A549 (cell line): ENCODE measurements around the gene GMEB2. TPM values are rescaled to one million over a fixed set of nuclear protein-coding genes. Genes with fewer than 3 reads are reported as not detected.
A peak's percentile ranks its signal among the peaks of the same experiment; 100 is the strongest.

ENCODE experiments used
- ATAC-seq, 2 experiments: fragments of 200-7000 bp in 1 of 2; fragments of >200 bp in 1 of 2; cut with Nextera tagmentation in 1 of 2; cut with Tn5 transposase in 1 of 2; 3 replicates each; pipeline versions ENCODE4 v1.8.0 to v1.9.1; 2018 to 2020; ENCODE audit warnings: mild to moderate bottlenecking in 1 of 2, moderate library complexity in 1 of 2
- CTCF ChIA-PET: fragments of 300-600 bp; sonication (Branson Sonifier 250); formaldehyde crosslinking; extraction: SDS; loops from one replicate; lab custom pipeline; 2021; ENCODE audit warnings: antibody characterized with exemption, inconsistent platforms; lab: Yijun Ruan, JAX
- POLR2A ChIA-PET: fragments of 350-600 bp; formaldehyde crosslinking; extraction: SDS; loops from one replicate; lab custom pipeline; 2021; ENCODE audit warnings: antibody characterized with exemption, inconsistent platforms; lab: Yijun Ruan, JAX
- DNase-seq, 2 experiments: peaks; one replicate each; pipeline versions ENCODE4 v3.0.0 to v3.0.0-alpha.2; 2011 to 2016; ENCODE audit warnings: low read depth in 1 of 2, low spot score in 1 of 2
- FAIRE-seq: peaks from 2 replicates; lab custom pipeline; 2011; peaks lifted over from hg19 to GRCh38; lab: Jason Lieb, UNC
- H3K27ac ChIP-seq, 2 experiments: fragments of >200 bp; sonication (Bioruptor Twin); formaldehyde crosslinking; 3 replicates each; pipeline ENCODE4 v1.5.1; 2016 to 2017
- H3K4me1 ChIP-seq: fragments of >200 bp; sonication (Bioruptor Twin); formaldehyde crosslinking; 3 replicates; pipeline ENCODE4 v1.6.1; 2016
- H3K4me2 ChIP-seq: fragments of >200 bp; sonication (Bioruptor Twin); formaldehyde crosslinking; 3 replicates; pipeline ENCODE4 v1.6.1; 2016
- H3K4me3 ChIP-seq: fragments of >200 bp; sonication (Bioruptor Twin); formaldehyde crosslinking; 3 replicates; pipeline ENCODE4 v1.5.1; 2016
- H3K9me3 ChIP-seq: fragments of >200 bp; sonication (Bioruptor Twin); formaldehyde crosslinking; 3 replicates; pipeline ENCODE4 v1.6.1; 2016
- CBX2 ChIP-seq: fragments of 200-600 bp; sonication (generic); IDR thresholded peaks from 2 replicates; pipeline ENCODE4 v1.6.1; 2016; ENCODE audit warnings: low read depth, mild to moderate bottlenecking, borderline replicate concordance
- CHD2 ChIP-seq: fragments of 150-350 bp; IDR thresholded peaks from 2 replicates; pipeline ENCODE4 v1.6.1; 2014; ENCODE audit warnings: low read length; ENCODE audit not compliant: partially characterized antibody
- CHD4 ChIP-seq: fragments of 200-600 bp; sonication (generic); IDR thresholded peaks from 2 replicates; pipeline ENCODE4 v1.6.1; 2016; ENCODE audit warnings: antibody characterized with exemption, mild to moderate bottlenecking, borderline replicate concordance
- EHMT2 ChIP-seq: fragments of 200-600 bp; sonication (generic); IDR thresholded peaks from 2 replicates; pipeline ENCODE4 v1.6.1; 2016; ENCODE audit warnings: antibody characterized with exemption, low read depth, mild to moderate bottlenecking, moderate library complexity
- FOSL2 ChIP-seq, 2 experiments: fragments of 450-650 bp in 1 of 2; fragments of >200 bp in 1 of 2; sonication (Bioruptor Twin) in 1 of 2; formaldehyde crosslinking; IDR thresholded peaks; 2 replicates each; pipeline versions ENCODE4 v1.5.0 to v1.6.1; 2016 to 2020; ENCODE audit warnings: mild to moderate bottlenecking in 1 of 2, moderate library complexity in 1 of 2
- HDAC2 ChIP-seq: fragments of 200-600 bp; sonication (generic); IDR thresholded peaks from 2 replicates; pipeline ENCODE4 v1.6.1; 2016
- HOXA7 ChIP-seq: fragments of 250-450 bp; sonication (Bioruptor Pico); IDR thresholded peaks from 2 replicates; pipeline ENCODE4 v1.5.0; 2020; ENCODE audit warnings: mild to moderate bottlenecking, moderate library complexity
- HOXB13 ChIP-seq: fragments of 250-450 bp; sonication (Bioruptor Pico); IDR thresholded peaks from 2 replicates; pipeline ENCODE4 v1.5.0; 2020; ENCODE audit warnings: low read depth, mild to moderate bottlenecking, moderate library complexity
- HOXB5 ChIP-seq: fragments of 250-450 bp; sonication (Bioruptor Pico); IDR thresholded peaks from 2 replicates; pipeline ENCODE4 v1.5.0; 2020; ENCODE audit warnings: mild to moderate bottlenecking, moderate library complexity
- JUN ChIP-seq, 2 experiments: fragments of >200 bp; sonication (Bioruptor Twin); formaldehyde crosslinking; IDR thresholded peaks; 2 replicates in 1 of 2; 3 replicates in 1 of 2; pipeline ENCODE4 v1.6.1; 2016 to 2017
- KDM1A ChIP-seq: fragments of 200-600 bp; sonication (generic); IDR thresholded peaks from 2 replicates; pipeline ENCODE4 v1.6.1; 2016; ENCODE audit warnings: low read depth, mild to moderate bottlenecking
- MAFK ChIP-seq: fragments of 450-650 bp; IDR thresholded peaks from 2 replicates; pipeline ENCODE4 v1.6.1; 2014; ENCODE audit not compliant: partially characterized antibody
- MAZ ChIP-seq: fragments of 150-350 bp; IDR thresholded peaks from 2 replicates; pipeline ENCODE4 v1.6.1; 2014; ENCODE audit warnings: antibody characterized with exemption, low read depth, low read length, borderline replicate concordance
- NPAS2 ChIP-seq: fragments of 250-450 bp; sonication (Bioruptor Pico); IDR thresholded peaks from 2 replicates; pipeline ENCODE4 v1.8.0; 2022; ENCODE audit warnings: mild to moderate bottlenecking, moderate library complexity, borderline replicate concordance
- NR3C1 ChIP-seq: fragments of >200 bp; sonication (Bioruptor Twin); formaldehyde crosslinking; IDR thresholded peaks from 3 replicates; pipeline ENCODE4 v1.6.1; 2017
- RAD21 ChIP-seq, 2 experiments: fragments of >200 bp in 1 of 2; sonication (Bioruptor Twin) in 1 of 2; formaldehyde crosslinking in 1 of 2; IDR thresholded peaks in 1 of 2; conservative IDR thresholded peaks in 1 of 2; 2 replicates in 1 of 2; 3 replicates in 1 of 2; pipeline ENCODE4 v1.6.1; 2012 to 2018; ENCODE audit warnings: inconsistent platforms in 1 of 2
- SMC3 ChIP-seq: fragments of >200 bp; sonication (Bioruptor Twin); formaldehyde crosslinking; IDR thresholded peaks from 3 replicates; pipeline ENCODE4 v1.6.1; 2018; ENCODE audit warnings: inconsistent platforms
- TP53 ChIP-seq: fragments of 250-450 bp; sonication (Bioruptor Pico); IDR thresholded peaks from 2 replicates; pipeline ENCODE4 v1.5.0; 2021; ENCODE audit warnings: mild to moderate bottlenecking, moderate library complexity
- ZNF302 ChIP-seq: fragments of 250-450 bp; sonication (Bioruptor Pico); IDR thresholded peaks from 2 replicates; pipeline ENCODE4 v1.9.0; 2021; ENCODE audit warnings: inconsistent platforms, mild to moderate bottlenecking, moderate library complexity
- ZSCAN20 ChIP-seq: fragments of 250-450 bp; sonication (Bioruptor Pico); IDR thresholded peaks from 2 replicates; pipeline ENCODE4 v1.8.0; 2022; ENCODE audit warnings: mild to moderate bottlenecking, moderate library complexity
- WGBS: methylation state at CpG from one replicate; pipeline ENCODE4 v1.1.6; 2017; ENCODE audit errors: missing lambda C conversion rate; 5-methylcytosine and 5-hydroxymethylcytosine counted together
- polyA plus RNA-seq, 4 experiments: library from polyadenylated mRNA; depleted of rRNA in 3 of 4; stranded (reverse); fragments of >200 nt; fragmentation: RNase III in 1 of 4; extraction: RNeasy Plus Mini Kit Qiagen cat#74134 plus additional on column Dnase treatment in 1 of 4; gene quantifications; 2 replicates in 3 of 4; 3 replicates in 1 of 4; pipeline ENCODE4 v1.2.3, GENCODE V29; 2011 to 2017
- TF ChIP-seq, protein P1 (sequence below): fragments of 250-450 bp; sonication (Bioruptor Pico); IDR thresholded peaks from 2 replicates; pipeline ENCODE4 v1.5.0; 2021; ENCODE audit warnings: mild to moderate bottlenecking, moderate library complexity, borderline replicate concordance

The GMEB2 gene
- polyA plus RNA-seq, 2 of the 4 experiments (the other 2 are of a cell fraction), result 6.5 to 6.8 TPM

DNA sequence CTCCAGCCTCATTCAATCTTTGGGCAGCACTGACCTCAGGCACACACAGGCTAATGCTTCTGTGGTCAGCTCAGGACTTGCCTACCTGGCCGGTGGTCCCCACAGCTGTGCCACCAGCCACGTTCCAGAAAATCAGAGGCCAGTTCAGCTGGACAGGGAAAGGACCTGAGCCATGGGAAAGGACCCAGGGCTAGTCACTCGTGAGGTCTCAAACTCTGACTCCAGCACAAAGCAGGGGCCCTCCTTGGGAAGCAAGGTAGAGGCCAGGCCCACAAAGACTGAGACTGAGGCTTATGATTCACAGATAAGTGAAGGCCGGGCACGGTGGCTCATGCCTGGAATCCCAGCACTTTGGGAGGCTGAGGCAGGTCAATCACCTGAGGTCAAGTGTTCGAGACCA is 30.5 kb downstream of the GMEB2 start:
- FAIRE-seq, result no peak

GRCh38 chr20:63595416-63596127 is 31.3 kb downstream of the GMEB2 start:
- DNase-seq (no peak), ATAC-seq (no peak), FAIRE-seq (no peak)
- Histone ChIP-seq H3K4me1 (peaks cover 8% of the 10 kb centered on the region; the same call in 1 of the 3 replicates), H3K4me3 (no peak overlapping the region), H3K27ac (no peak overlapping the region), H3K4me2 (no peak overlapping the region), H3K9me3 (no peaks in the 10 kb centered on the region)
- TF ChIP-seq ZNF302, result no peak
- TF ChIP-seq MAFK, result no peak
- TF ChIP-seq NPAS2 (CRISPR knock-in tag), result no peak
- no peak for TF ChIP-seq NR3C1
- TF ChIP-seq, protein P1, sequence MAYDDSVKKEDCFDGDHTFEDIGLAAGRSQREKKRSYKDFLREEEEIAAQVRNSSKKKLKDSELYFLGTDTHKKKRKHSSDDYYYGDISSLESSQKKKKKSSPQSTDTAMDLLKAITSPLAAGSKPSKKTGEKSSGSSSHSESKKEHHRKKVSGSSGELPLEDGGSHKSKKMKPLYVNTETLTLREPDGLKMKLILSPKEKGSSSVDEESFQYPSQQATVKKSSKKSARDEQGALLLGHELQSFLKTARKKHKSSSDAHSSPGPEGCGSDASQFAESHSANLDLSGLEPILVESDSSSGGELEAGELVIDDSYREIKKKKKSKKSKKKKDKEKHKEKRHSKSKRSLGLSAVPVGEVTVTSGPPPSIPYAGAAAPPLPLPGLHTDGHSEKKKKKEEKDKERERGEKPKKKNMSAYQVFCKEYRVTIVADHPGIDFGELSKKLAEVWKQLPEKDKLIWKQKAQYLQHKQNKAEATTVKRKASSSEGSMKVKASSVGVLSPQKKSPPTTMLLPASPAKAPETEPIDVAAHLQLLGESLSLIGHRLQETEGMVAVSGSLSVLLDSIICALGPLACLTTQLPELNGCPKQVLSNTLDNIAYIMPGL (CRISPR knock-in tag), result no peak
- no peak for TF ChIP-seq HDAC2
- no peak for TF ChIP-seq JUN (IDR thresholded peaks at IDR 0.05)
- no peak for TF ChIP-seq CHD2
- TF ChIP-seq CBX2, result no peak
- no peak for TF ChIP-seq ZSCAN20 (CRISPR knock-in tag)
- no peak for TF ChIP-seq EHMT2
- no peak for TF ChIP-seq KDM1A
- no peak for TF ChIP-seq RAD21 (conservative IDR thresholded peaks at IDR 0.05 in 1 of 2, IDR thresholded peaks at IDR 0.05 in 1 of 2)
- TF ChIP-seq CHD4, result no peak
- no peak for TF ChIP-seq SMC3
- 94% methylated on average over 19 of the region's 30 CpGs for WGBS
- CTCF ChIA-PET, result interaction anchor here (1.8 kb wide), 1 partner anchor 14 kb away, joined by 7 read pairs; no protein-coding TSS in a partner anchor
- POLR2A ChIA-PET, result no interaction called here

More for the DNA sequence above, 30.5 kb downstream of the GMEB2 start:
- CTCF ChIA-PET, result no interaction called here
- H3K27ac ChIP-seq, result no peak overlapping the region
- POLR2A ChIA-PET, result no interaction called here
- no peak overlapping the region for H3K4me2 ChIP-seq
- no peak overlapping the region for H3K4me3 ChIP-seq
- 89% methylated on average over 6 of the region's 6 CpGs for WGBS
- ATAC-seq, result no peak
- H3K9me3 ChIP-seq, result no peaks in the 10 kb centered on the region
- peaks cover 8% of the 10 kb centered on the region; the same call in 1 of the 3 replicates for H3K4me1 ChIP-seq
- no peak for TF ChIP-seq TP53 (CRISPR knock-in tag)
- no peak for TF ChIP-seq HOXB13 (CRISPR knock-in tag)
- TF ChIP-seq MAZ, result no peak
- no peak for TF ChIP-seq HOXA7 (CRISPR knock-in tag)
- no peak for DNase-seq

DNA sequence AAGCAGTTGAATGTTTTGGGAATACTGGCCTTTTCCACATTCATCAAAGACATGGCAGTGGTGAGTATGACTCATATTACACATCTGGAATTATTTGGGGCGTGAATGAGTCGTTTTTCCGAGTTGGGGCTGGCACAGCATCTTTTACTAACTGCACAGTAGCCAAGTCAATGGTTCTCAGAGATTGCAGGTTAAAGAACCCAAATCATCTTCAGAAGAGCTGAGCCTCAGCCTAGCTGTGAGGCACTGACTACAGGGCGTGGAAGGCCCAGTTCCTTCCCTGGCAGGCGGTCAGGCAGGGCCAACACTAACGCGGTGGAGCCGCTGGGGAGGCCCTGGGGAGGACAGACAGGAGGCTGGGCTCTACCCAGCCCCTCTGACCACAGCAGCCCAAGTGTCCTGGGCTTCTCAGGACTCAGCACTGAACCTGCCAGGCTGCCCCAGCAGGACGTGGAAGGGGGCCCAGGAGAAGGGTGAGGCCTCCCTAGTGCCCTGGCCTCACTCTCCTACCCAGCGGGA is 32.8 kb downstream of the GMEB2 start:
- no peak for DNase-seq
- peak overlapping the region in 1 of 2 experiments; percentile 14; a peak in 1 of 6 replicates for H3K27ac ChIP-seq
- FAIRE-seq, result no peak
- WGBS, result 73% methylated on average over 9 of the region's 10 CpGs
- TF ChIP-seq HOXB5 (CRISPR knock-in tag) (no peak), FOSL2 (IDR thresholded peaks at IDR 0.05) (no peak), FOSL2 (CRISPR knock-in tag; IDR thresholded peaks at IDR 0.05) (peak; percentile 77)
- TF ChIP-seq, all 56 proteins: peak for 1
- CTCF ChIA-PET, result interaction anchor here (1.8 kb wide), 1 partner anchor 13 kb away, joined by 7 read pairs; no protein-coding TSS in a partner anchor
- Histone ChIP-seq H3K4me1 (peaks cover 8% of the 10 kb centered on the region; the same call in 1 of the 3 replicates), H3K4me2 (no peak overlapping the region), H3K4me3 (no peak overlapping the region), H3K9me3 (no peaks in the 10 kb centered on the region)
- POLR2A ChIA-PET, result no interaction called here
- no peak; a peak in 1 of 6 replicates for ATAC-seq
